Stomach (tissue), 4 donors: ENCODE measurements around the gene LRIG2.

ENCODE experiments used
- POLR2AphosphoS5 ChIP-seq, 3 donors: sonication (generic); formaldehyde crosslinking; IDR thresholded peaks; one replicate each; pipeline ENCODE4 v1.6.1; 2016; ENCODE audit warnings: antibody characterized with exemption in 3 of 3
- TF ChIP-seq, protein P1 (sequence below), 7 experiments: fragments of 450-650 bp in 4 of 7; fragments of 200-600 bp in 3 of 7; sonication (generic) in 3 of 7; IDR thresholded peaks; one replicate each; pipeline ENCODE4 v1.5.1; 2016 to 2019; ENCODE audit warnings: antibody characterized with exemption in 7 of 7, control low read depth in 2 of 7, mild to moderate bottlenecking in 1 of 7

- TF ChIP-seq, protein P1, sequence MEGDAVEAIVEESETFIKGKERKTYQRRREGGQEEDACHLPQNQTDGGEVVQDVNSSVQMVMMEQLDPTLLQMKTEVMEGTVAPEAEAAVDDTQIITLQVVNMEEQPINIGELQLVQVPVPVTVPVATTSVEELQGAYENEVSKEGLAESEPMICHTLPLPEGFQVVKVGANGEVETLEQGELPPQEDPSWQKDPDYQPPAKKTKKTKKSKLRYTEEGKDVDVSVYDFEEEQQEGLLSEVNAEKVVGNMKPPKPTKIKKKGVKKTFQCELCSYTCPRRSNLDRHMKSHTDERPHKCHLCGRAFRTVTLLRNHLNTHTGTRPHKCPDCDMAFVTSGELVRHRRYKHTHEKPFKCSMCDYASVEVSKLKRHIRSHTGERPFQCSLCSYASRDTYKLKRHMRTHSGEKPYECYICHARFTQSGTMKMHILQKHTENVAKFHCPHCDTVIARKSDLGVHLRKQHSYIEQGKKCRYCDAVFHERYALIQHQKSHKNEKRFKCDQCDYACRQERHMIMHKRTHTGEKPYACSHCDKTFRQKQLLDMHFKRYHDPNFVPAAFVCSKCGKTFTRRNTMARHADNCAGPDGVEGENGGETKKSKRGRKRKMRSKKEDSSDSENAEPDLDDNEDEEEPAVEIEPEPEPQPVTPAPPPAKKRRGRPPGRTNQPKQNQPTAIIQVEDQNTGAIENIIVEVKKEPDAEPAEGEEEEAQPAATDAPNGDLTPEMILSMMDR (IDR thresholded peaks at IDR 0.05), result no peak
- no peak for TF ChIP-seq POLR2AphosphoS5 (IDR thresholded peaks at IDR 0.05)
Measured at GRCh38 chr1:113096493-113096892, 23.5 kb downstream of the LRIG2 start.
